ENCODE measurements around the gene CTDSP2. TPM values are rescaled to one million over a fixed set of nuclear protein-coding genes. Genes with fewer than 3 reads are reported as not detected.
A peak's percentile ranks its signal among the peaks of the same experiment; 100 is the strongest.

Gene CTDSP2
- total and polyA plus RNA-seq, 4 donors: 51.2 to 252 (median 140) TPM

- peaks cover 0 to 3% of the 10 kb centered on the region in 2 donors for H3K36me3 ChIP-seq (ENCODE audit: control insufficient read depth in 1 of 2, insufficient read depth in 2 of 2, low read length in 1 of 2)
- DNase-seq: no peak
- H3K4me3 ChIP-seq (ENCODE audit: low read length in 2 of 2): no peak overlapping the region
- H3K27me3 ChIP-seq (ENCODE audit: control insufficient read depth in 1 of 2, insufficient read depth in 2 of 2, low read length in 1 of 2): no peaks in the 10 kb centered on the region
- no peak overlapping the region for H3K27ac ChIP-seq (ENCODE audit: low read depth in 1 of 2, low read length in 2 of 2)
- H3K9me3 ChIP-seq (ENCODE audit: control insufficient read depth, low read length): no peaks in the 10 kb centered on the region
- no peak for ATAC-seq (ENCODE audit: low FRiP score)
- H3K4me1 ChIP-seq (ENCODE audit: control insufficient read depth in 1 of 2, insufficient read depth in 2 of 2, low read length in 2 of 2): no peaks in the 10 kb centered on the region
- intact Hi-C loops (cut with DNase I): no loop called here
- 56 to 57% methylated on average over 14 of the region's 14 CpGs for WGBS, 2 donors
Measured at GRCh38 chr12:57813111-57813970, 33.2 kb downstream of the CTDSP2 start.

- Histone ChIP-seq H3K9me3 (ENCODE audit: control insufficient read depth, low read length) (no peaks in the 10 kb centered on the region), H3K27me3 (ENCODE audit: control insufficient read depth in 1 of 2, insufficient read depth in 2 of 2, low read length in 1 of 2) (no peaks in the 10 kb centered on the region), H3K36me3 (ENCODE audit: control insufficient read depth in 1 of 2, insufficient read depth in 2 of 2, low read length in 1 of 2) (peaks cover 2 to 4% of the 10 kb centered on the region in 2 donors), H3K4me1 (ENCODE audit: control insufficient read depth in 1 of 2, insufficient read depth in 2 of 2, low read length in 2 of 2) (no peaks in the 10 kb centered on the region), H3K27ac (ENCODE audit: low read depth in 1 of 2, low read length in 2 of 2) (no peak overlapping the region), H3K4me3 (ENCODE audit: low read length in 2 of 2) (no peak overlapping the region)
- DNase-seq (no peak), ATAC-seq (ENCODE audit: low FRiP score) (no peak)
- 85 to 91% methylated on average over 10 of the region's 10 CpGs for WGBS, 2 donors
- intact Hi-C loops (cut with DNase I): no loop called here
Measured at GRCh38 chr12:57811028-57811755, 35.3 kb downstream of the CTDSP2 start.

GRCh38 chr12:57810450-57810849, 36.1 kb downstream of the CTDSP2 start:
- 86 to 88% methylated on average over 5 of the region's 5 CpGs for WGBS, 2 donors
- Histone ChIP-seq H3K4me1 (ENCODE audit: control insufficient read depth in 1 of 2, insufficient read depth in 2 of 2, low read length in 2 of 2) (no peaks in the 10 kb centered on the region), H3K27me3 (ENCODE audit: control insufficient read depth in 1 of 2, insufficient read depth in 2 of 2, low read length in 1 of 2) (no peaks in the 10 kb centered on the region), H3K4me3 (ENCODE audit: low read length in 2 of 2) (no peak overlapping the region), H3K9me3 (ENCODE audit: control insufficient read depth, low read length) (no peaks in the 10 kb centered on the region), H3K27ac (ENCODE audit: low read depth in 1 of 2, low read length in 2 of 2) (no peak overlapping the region), H3K36me3 (ENCODE audit: control insufficient read depth in 1 of 2, insufficient read depth in 2 of 2, low read length in 1 of 2) (peaks cover 2 to 6% of the 10 kb centered on the region in 2 donors)
- intact Hi-C loops (cut with DNase I): no loop called here
- no peak for DNase-seq
- ATAC-seq (ENCODE audit: low FRiP score): no peak

- no peak for ATAC-seq (ENCODE audit: low FRiP score)
- H3K36me3 ChIP-seq (ENCODE audit: control insufficient read depth in 1 of 2, insufficient read depth in 2 of 2, low read length in 1 of 2): peaks cover 2 to 6% of the 10 kb centered on the region in 2 donors
- 91 to 93% methylated on average over 3 of the region's 3 CpGs for WGBS, 2 donors
Measured at GRCh38 chr12:57809425-57809824, 37.1 kb downstream of the CTDSP2 start.

GRCh38 chr12:57808351-57808750, 38.2 kb downstream of the CTDSP2 start:
- DNase-seq (no peak), ATAC-seq (ENCODE audit: low FRiP score) (no peak)
- intact Hi-C loops (cut with DNase I): no loop called here
- no peak overlapping the region for H3K27ac ChIP-seq (ENCODE audit: low read depth in 1 of 2, low read length in 2 of 2)
- no peak overlapping the region for H3K4me3 ChIP-seq (ENCODE audit: low read length in 2 of 2)
- WGBS, 2 donors: 85 to 87% methylated on average over 5 of the region's 5 CpGs
- no peaks in the 10 kb centered on the region for H3K9me3 ChIP-seq (ENCODE audit: control insufficient read depth, low read length)
- no peaks in the 10 kb centered on the region for H3K27me3 ChIP-seq (ENCODE audit: control insufficient read depth in 1 of 2, insufficient read depth in 2 of 2, low read length in 1 of 2)
- H3K36me3 ChIP-seq (ENCODE audit: control insufficient read depth in 1 of 2, insufficient read depth in 2 of 2, low read length in 1 of 2): peaks cover 2 to 6% of the 10 kb centered on the region in 2 donors
- H3K4me1 ChIP-seq (ENCODE audit: control insufficient read depth in 1 of 2, insufficient read depth in 2 of 2, low read length in 2 of 2): no peaks in the 10 kb centered on the region

More at GRCh38 chr12:57809425-57809824, 37.1 kb downstream of the CTDSP2 start:
- no peak overlapping the region for H3K4me3 ChIP-seq (ENCODE audit: low read length in 2 of 2)
- DNase-seq: no peak
- H3K27me3 ChIP-seq (ENCODE audit: control insufficient read depth in 1 of 2, insufficient read depth in 2 of 2, low read length in 1 of 2): no peaks in the 10 kb centered on the region
- intact Hi-C loops (cut with DNase I): no loop called here
- no peaks in the 10 kb centered on the region for H3K9me3 ChIP-seq (ENCODE audit: control insufficient read depth, low read length)
- no peak overlapping the region for H3K27ac ChIP-seq (ENCODE audit: low read depth in 1 of 2, low read length in 2 of 2)
- H3K4me1 ChIP-seq (ENCODE audit: control insufficient read depth in 1 of 2, insufficient read depth in 2 of 2, low read length in 2 of 2): no peaks in the 10 kb centered on the region

GRCh38 chr12:57807285-57807684, 39.2 kb downstream of the CTDSP2 start:
- no peaks in the 10 kb centered on the region for H3K9me3 ChIP-seq (ENCODE audit: control insufficient read depth, low read length)
- 91 to 92% methylated on average over 9 of the region's 9 CpGs for WGBS, 2 donors
- peaks cover 2 to 6% of the 10 kb centered on the region in 2 donors for H3K36me3 ChIP-seq (ENCODE audit: control insufficient read depth in 1 of 2, insufficient read depth in 2 of 2, low read length in 1 of 2)
- intact Hi-C loops (cut with DNase I): no loop called here
- H3K4me3 ChIP-seq (ENCODE audit: low read length in 2 of 2): no peak overlapping the region
- DNase-seq (no peak), ATAC-seq (ENCODE audit: low FRiP score) (no peak)
- H3K27ac ChIP-seq (ENCODE audit: low read depth in 1 of 2, low read length in 2 of 2): no peak overlapping the region
- no peaks in the 10 kb centered on the region for H3K4me1 ChIP-seq (ENCODE audit: control insufficient read depth in 1 of 2, insufficient read depth in 2 of 2, low read length in 2 of 2)
- no peaks in the 10 kb centered on the region for H3K27me3 ChIP-seq (ENCODE audit: control insufficient read depth in 1 of 2, insufficient read depth in 2 of 2, low read length in 1 of 2)

GRCh38 chr12:57806677-57807076, 39.9 kb downstream of the CTDSP2 start:
- ATAC-seq (ENCODE audit: low FRiP score) (no peak), DNase-seq (no peak)
- intact Hi-C loops (cut with DNase I): no loop called here
- Histone ChIP-seq H3K4me3 (ENCODE audit: low read length in 2 of 2) (no peak overlapping the region), H3K4me1 (ENCODE audit: control insufficient read depth in 1 of 2, insufficient read depth in 2 of 2, low read length in 2 of 2) (no peaks in the 10 kb centered on the region), H3K9me3 (ENCODE audit: control insufficient read depth, low read length) (no peaks in the 10 kb centered on the region), H3K27me3 (ENCODE audit: control insufficient read depth in 1 of 2, insufficient read depth in 2 of 2, low read length in 1 of 2) (no peaks in the 10 kb centered on the region), H3K36me3 (ENCODE audit: control insufficient read depth in 1 of 2, insufficient read depth in 2 of 2, low read length in 1 of 2) (peaks cover 2 to 6% of the 10 kb centered on the region in 2 donors), H3K27ac (ENCODE audit: low read depth in 1 of 2, low read length in 2 of 2) (no peak overlapping the region)
- WGBS, 2 donors: 92 to 94% methylated on average over 3 of the region's 3 CpGs

GRCh38 chr12:57803319-57803893, 43.1 kb downstream of the CTDSP2 start:
- ATAC-seq (ENCODE audit: low FRiP score) (peak; percentile 82), DNase-seq (peak; percentile 65 to 87)
- H3K36me3 ChIP-seq (ENCODE audit: control insufficient read depth in 1 of 2, insufficient read depth in 2 of 2, low read length in 1 of 2): peaks cover 2 to 10% of the 10 kb centered on the region in 2 donors
- no peak overlapping the region for H3K27ac ChIP-seq (ENCODE audit: low read depth in 1 of 2, low read length in 2 of 2)
- intact Hi-C loops (cut with DNase I): loop anchor here in 1 of 2 donors (2.0 kb wide), 1 partner anchor 101 kb away; no protein-coding TSS in a partner anchor
- H3K27me3 ChIP-seq (ENCODE audit: control insufficient read depth in 1 of 2, insufficient read depth in 2 of 2, low read length in 1 of 2): no peaks in the 10 kb centered on the region
- no peaks in the 10 kb centered on the region for H3K4me1 ChIP-seq (ENCODE audit: control insufficient read depth in 1 of 2, insufficient read depth in 2 of 2, low read length in 2 of 2)
- 7 to 12% methylated on average over 9 of the region's 9 CpGs for WGBS, 2 donors
- H3K9me3 ChIP-seq (ENCODE audit: control insufficient read depth, low read length): no peaks in the 10 kb centered on the region
- H3K4me3 ChIP-seq (ENCODE audit: low read length in 2 of 2): no peak overlapping the region
